ENCODE results near the gene ARFGEF3.
A peak's percentile ranks its signal among the peaks of the same experiment; 100 is the strongest.

The ARFGEF3 gene

DNA sequence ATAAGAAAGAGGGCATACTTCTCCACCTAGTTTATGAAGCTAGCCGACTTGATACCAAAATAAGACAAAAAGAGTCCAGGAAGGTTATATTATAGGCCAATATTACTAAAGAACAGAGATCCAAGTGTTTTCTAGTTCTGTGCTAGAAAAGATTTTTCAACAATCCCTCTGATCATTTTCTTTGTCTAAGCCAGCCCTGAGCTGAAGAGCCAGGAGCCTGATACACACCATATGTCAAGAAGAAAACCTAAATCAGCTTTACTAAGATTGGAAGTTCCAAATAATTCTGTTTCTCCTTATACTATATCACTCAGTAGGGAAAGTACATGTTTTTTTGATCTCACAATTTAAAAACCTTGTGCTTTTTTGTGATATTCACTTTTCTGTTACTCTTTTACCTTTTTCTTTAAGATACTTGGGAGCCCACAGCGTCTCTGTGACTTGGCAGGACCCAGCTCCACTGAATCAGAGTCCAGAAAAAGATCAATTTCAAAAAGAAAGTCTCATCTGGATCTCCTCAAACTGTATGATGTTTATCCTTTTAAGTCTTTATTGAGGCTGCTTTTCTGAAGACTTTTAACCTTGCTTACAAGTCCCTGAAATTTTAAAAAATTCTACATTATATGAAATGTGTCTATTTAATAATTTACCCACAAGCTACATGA is 99.5 kb downstream of the ARFGEF3 start:
- H3K4me3 ChIP-seq (ENCODE audit: insufficient read depth in 1 of 2, low read depth in 1 of 2, low read length in 2 of 2) = no peak overlapping the region
- DNase-seq = no peak
- no peak overlapping the region for H4K8ac ChIP-seq (ENCODE audit: low read length)
- no peaks in the 10 kb centered on the region for H3K9me3 ChIP-seq (ENCODE audit: control insufficient read depth, low read length)
- no peaks in the 10 kb centered on the region for H3K79me1 ChIP-seq (replicated peaks; ENCODE audit: low read length, poor library complexity, severe bottlenecking)
- no peak overlapping the region for H2AFZ ChIP-seq (ENCODE audit: low read depth, low read length)
- no peak overlapping the region for H3K4me2 ChIP-seq (ENCODE audit: low read length, poor library complexity, severe bottlenecking)
- H3K4ac ChIP-seq (ENCODE audit: low read depth in 1 of 2, low read length in 2 of 2) = no peak overlapping the region
- H3K14ac ChIP-seq (ENCODE audit: low read length in 2 of 2) = no peak overlapping the region
- peaks cover 0 to 5% of the 10 kb centered on the region in 2 experiments for H3K27me3 ChIP-seq (ENCODE audit: control insufficient read depth in 1 of 2, insufficient read depth in 1 of 2, low read length in 2 of 2)
- H2BK15ac ChIP-seq (ENCODE audit: low read depth, poor library complexity, severe bottlenecking) = no peak overlapping the region
- no peak overlapping the region for H2BK120ac ChIP-seq (ENCODE audit: low read depth, low read length)
- H3K36me3 ChIP-seq (ENCODE audit: control insufficient read depth in 1 of 2, insufficient read depth in 2 of 2, low read depth in 1 of 2, low read length in 2 of 2) = no peaks in the 10 kb centered on the region
- no peaks in the 10 kb centered on the region for H3K4me1 ChIP-seq (ENCODE audit: control insufficient read depth, insufficient read depth, low read depth, low read length)
- no peak overlapping the region for H2AK5ac ChIP-seq (ENCODE audit: low read length, severe bottlenecking)
- WGBS = 88% methylated on average over 1 of the region's 2 CpGs
- no peak overlapping the region for H2BK12ac ChIP-seq (ENCODE audit: low read length in 2 of 2)
- no peak overlapping the region for H2BK5ac ChIP-seq (ENCODE audit: low read depth, low read length, poor library complexity, severe bottlenecking)
- no peak overlapping the region for H3K27ac ChIP-seq (ENCODE audit: low read length, poor library complexity, severe bottlenecking)
- H3K9ac ChIP-seq (ENCODE audit: low read length) = no peak overlapping the region
- H4K91ac ChIP-seq (ENCODE audit: low read length) = no peak overlapping the region
- H3K18ac ChIP-seq (ENCODE audit: low read depth in 1 of 2, low read length in 2 of 2) = no peak overlapping the region
- no peak overlapping the region for H3K23ac ChIP-seq (ENCODE audit: low read length in 2 of 2)

DNA sequence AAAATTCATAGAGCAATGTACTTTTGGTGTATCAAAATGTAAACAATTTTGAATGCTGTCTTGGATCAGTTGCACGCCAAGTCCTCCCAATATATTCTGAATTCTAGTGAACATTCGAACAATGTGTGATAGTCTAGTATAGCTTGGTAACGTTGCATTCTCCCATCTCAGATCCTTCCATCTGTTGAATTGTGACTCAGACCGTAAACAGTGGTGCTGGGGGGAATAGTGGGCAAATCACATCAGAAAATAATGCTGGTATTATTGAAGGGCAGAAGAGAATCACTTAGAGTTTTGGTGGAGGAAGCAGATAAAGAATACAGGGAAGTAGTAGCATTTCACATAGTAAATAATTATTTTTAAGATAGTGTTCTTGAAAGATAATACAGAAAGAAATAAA is 102.2 kb downstream of the ARFGEF3 start:
- Histone ChIP-seq H3K4me1 (ENCODE audit: control insufficient read depth, insufficient read depth, low read depth, low read length) (peaks cover 2% of the 10 kb centered on the region), H3K4ac (ENCODE audit: low read depth in 1 of 2, low read length in 2 of 2) (no peak overlapping the region), H3K79me1 (replicated peaks; ENCODE audit: low read length, poor library complexity, severe bottlenecking) (no peaks in the 10 kb centered on the region), H3K9ac (ENCODE audit: low read length) (no peak overlapping the region), H4K8ac (ENCODE audit: low read length) (no peak overlapping the region), H3K27ac (ENCODE audit: low read length, poor library complexity, severe bottlenecking) (no peak overlapping the region), H2BK12ac (ENCODE audit: low read length in 2 of 2) (no peak overlapping the region), H3K18ac (ENCODE audit: low read depth in 1 of 2, low read length in 2 of 2) (no peak overlapping the region), H3K4me2 (ENCODE audit: low read length, poor library complexity, severe bottlenecking) (no peak overlapping the region), H2BK5ac (ENCODE audit: low read depth, low read length, poor library complexity, severe bottlenecking) (no peak overlapping the region), H3K36me3 (ENCODE audit: control insufficient read depth in 1 of 2, insufficient read depth in 2 of 2, low read depth in 1 of 2, low read length in 2 of 2) (no peaks in the 10 kb centered on the region), H3K14ac (ENCODE audit: low read length in 2 of 2) (no peak overlapping the region), H2BK15ac (ENCODE audit: low read depth, poor library complexity, severe bottlenecking) (no peak overlapping the region), H2AFZ (ENCODE audit: low read depth, low read length) (no peak overlapping the region), H4K91ac (ENCODE audit: low read length) (no peak overlapping the region), H3K9me3 (ENCODE audit: control insufficient read depth, low read length) (no peaks in the 10 kb centered on the region), H3K4me3 (ENCODE audit: insufficient read depth in 1 of 2, low read depth in 1 of 2, low read length in 2 of 2) (no peak overlapping the region), H2BK120ac (ENCODE audit: low read depth, low read length) (no peak overlapping the region), H2AK5ac (ENCODE audit: low read length, severe bottlenecking) (no peak overlapping the region), H3K23ac (ENCODE audit: low read length in 2 of 2) (no peak overlapping the region), H3K27me3 (ENCODE audit: control insufficient read depth in 1 of 2, insufficient read depth in 1 of 2, low read length in 2 of 2) (peaks cover 0 to 6% of the 10 kb centered on the region in 2 experiments)
- no peak for DNase-seq
- WGBS = 100% methylated on average over 3 of the region's 4 CpGs

DNA sequence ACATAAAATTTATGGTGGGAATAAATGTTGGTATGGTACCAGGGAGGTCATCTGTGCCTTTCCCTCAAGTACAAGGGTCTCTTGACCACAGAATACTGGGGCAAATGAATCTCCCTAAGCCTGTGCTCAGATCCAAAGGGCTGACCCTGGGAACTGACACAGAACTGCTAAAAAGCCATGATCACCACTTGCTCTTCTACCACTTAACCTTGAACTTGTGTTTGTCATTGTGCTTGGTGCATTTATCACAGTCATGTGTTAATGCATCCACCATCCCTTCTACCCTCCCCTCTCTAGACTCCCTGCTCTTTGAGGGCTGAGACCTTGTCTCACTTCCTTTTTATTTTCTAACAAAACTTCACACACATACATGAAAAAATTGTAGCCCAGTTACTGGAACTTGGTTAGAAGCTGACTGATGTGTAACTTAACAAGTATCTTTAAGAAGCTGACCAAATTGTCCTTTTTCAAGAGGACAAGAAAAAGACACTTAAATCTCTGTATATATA is 102.7 kb downstream of the ARFGEF3 start:
- Histone ChIP-seq H3K79me1 (replicated peaks; ENCODE audit: low read length, poor library complexity, severe bottlenecking) (no peaks in the 10 kb centered on the region), H3K36me3 (ENCODE audit: control insufficient read depth in 1 of 2, insufficient read depth in 2 of 2, low read depth in 1 of 2, low read length in 2 of 2) (no peaks in the 10 kb centered on the region), H3K27me3 (ENCODE audit: control insufficient read depth in 1 of 2, insufficient read depth in 1 of 2, low read length in 2 of 2) (peaks cover 0 to 8% of the 10 kb centered on the region in 2 experiments), H3K27ac (ENCODE audit: low read length, poor library complexity, severe bottlenecking) (no peak overlapping the region), H2BK15ac (ENCODE audit: low read depth, poor library complexity, severe bottlenecking) (no peak overlapping the region), H2BK12ac (ENCODE audit: low read length in 2 of 2) (no peak overlapping the region), H3K14ac (ENCODE audit: low read length in 2 of 2) (no peak overlapping the region), H3K9ac (ENCODE audit: low read length) (no peak overlapping the region), H2AFZ (ENCODE audit: low read depth, low read length) (peak overlapping the region; percentile 15), H4K91ac (ENCODE audit: low read length) (no peak overlapping the region), H2AK5ac (ENCODE audit: low read length, severe bottlenecking) (no peak overlapping the region), H2BK5ac (ENCODE audit: low read depth, low read length, poor library complexity, severe bottlenecking) (no peak overlapping the region), H3K18ac (ENCODE audit: low read depth in 1 of 2, low read length in 2 of 2) (no peak overlapping the region), H3K4me1 (ENCODE audit: control insufficient read depth, insufficient read depth, low read depth, low read length) (peaks cover 2% of the 10 kb centered on the region), H3K4me3 (ENCODE audit: insufficient read depth in 1 of 2, low read depth in 1 of 2, low read length in 2 of 2) (no peak overlapping the region), H3K23ac (ENCODE audit: low read length in 2 of 2) (no peak overlapping the region), H3K4me2 (ENCODE audit: low read length, poor library complexity, severe bottlenecking) (no peak overlapping the region), H2BK120ac (ENCODE audit: low read depth, low read length) (no peak overlapping the region), H3K4ac (ENCODE audit: low read depth in 1 of 2, low read length in 2 of 2) (no peak overlapping the region), H4K8ac (ENCODE audit: low read length) (no peak overlapping the region), H3K9me3 (ENCODE audit: control insufficient read depth, low read length) (no peaks in the 10 kb centered on the region)
- no peak for DNase-seq

DNA sequence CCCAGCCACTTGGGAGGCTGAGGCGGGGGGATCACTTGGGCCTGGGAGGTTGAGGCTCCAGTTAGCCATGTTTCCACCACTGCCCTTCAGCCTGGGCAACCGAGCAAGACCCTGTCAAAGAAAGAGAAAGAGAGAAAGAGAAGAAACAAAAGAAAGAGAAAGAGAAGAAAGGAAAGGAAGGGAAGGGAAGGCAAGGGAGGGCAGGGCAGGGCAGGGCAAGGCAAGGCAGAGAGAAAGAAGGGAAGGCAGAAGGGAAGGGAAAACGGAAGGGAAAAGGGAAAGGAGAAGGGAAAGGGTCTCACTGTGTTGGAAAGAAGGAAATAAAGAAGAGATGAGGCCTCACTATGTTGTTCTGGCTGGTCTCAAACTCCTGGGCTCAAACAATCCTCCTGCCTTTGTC is 104.4 kb downstream of the ARFGEF3 start:
- Histone ChIP-seq H2BK120ac (ENCODE audit: low read depth, low read length) (no peak overlapping the region), H4K8ac (ENCODE audit: low read length) (no peak overlapping the region), H2BK15ac (ENCODE audit: low read depth, poor library complexity, severe bottlenecking) (no peak overlapping the region), H4K91ac (ENCODE audit: low read length) (no peak overlapping the region), H3K36me3 (ENCODE audit: control insufficient read depth in 1 of 2, insufficient read depth in 2 of 2, low read depth in 1 of 2, low read length in 2 of 2) (no peaks in the 10 kb centered on the region), H2BK5ac (ENCODE audit: low read depth, low read length, poor library complexity, severe bottlenecking) (no peak overlapping the region), H3K4me1 (ENCODE audit: control insufficient read depth, insufficient read depth, low read depth, low read length) (peaks cover 2% of the 10 kb centered on the region), H3K18ac (ENCODE audit: low read depth in 1 of 2, low read length in 2 of 2) (no peak overlapping the region), H3K9ac (ENCODE audit: low read length) (no peak overlapping the region), H3K9me3 (ENCODE audit: control insufficient read depth, low read length) (no peaks in the 10 kb centered on the region), H2AFZ (ENCODE audit: low read depth, low read length) (no peak overlapping the region), H3K23ac (ENCODE audit: low read length in 2 of 2) (no peak overlapping the region), H3K79me1 (replicated peaks; ENCODE audit: low read length, poor library complexity, severe bottlenecking) (no peaks in the 10 kb centered on the region), H2BK12ac (ENCODE audit: low read length in 2 of 2) (no peak overlapping the region), H3K4me2 (ENCODE audit: low read length, poor library complexity, severe bottlenecking) (no peak overlapping the region), H3K27me3 (ENCODE audit: control insufficient read depth in 1 of 2, insufficient read depth in 1 of 2, low read length in 2 of 2) (peaks cover 0 to 10% of the 10 kb centered on the region in 2 experiments), H3K14ac (ENCODE audit: low read length in 2 of 2) (no peak overlapping the region), H3K4ac (ENCODE audit: low read depth in 1 of 2, low read length in 2 of 2) (no peak overlapping the region), H3K4me3 (ENCODE audit: insufficient read depth in 1 of 2, low read depth in 1 of 2, low read length in 2 of 2) (no peak overlapping the region), H3K27ac (ENCODE audit: low read length, poor library complexity, severe bottlenecking) (no peak overlapping the region), H2AK5ac (ENCODE audit: low read length, severe bottlenecking) (no peak overlapping the region)
- 84% methylated on average over 3 of the region's 3 CpGs for WGBS
- DNase-seq = no peak
